SK-N-SH treated with all-trans-retinoic acid at 6 μM for 48 hours (cell line): ENCODE measurements around the gene TICAM1.
"Not testable (repeated sequence)": the region's sequence is repeated elsewhere in the genome, so short reads cannot be mapped to it uniquely, and the experiment has no call there.

ENCODE experiments used
- ATAC-seq: fragments of 200-7000 bp; cut with Tn5 transposase; 3 replicates; pipeline ENCODE4 v1.9.1; 2020; ENCODE audit warnings: mild to moderate bottlenecking, moderate library complexity
- ARNTL ChIP-seq: fragments of 450-650 bp; formaldehyde crosslinking; IDR thresholded peaks from 2 replicates; pipeline ENCODE4 v1.5.0; 2020; ENCODE audit warnings: low read depth, mild to moderate bottlenecking, moderate library complexity, borderline replicate concordance
- BACH2 ChIP-seq: fragments of 250-450 bp; sonication (Bioruptor Pico); IDR thresholded peaks from 2 replicates; pipeline ENCODE4 v1.9.0; 2021; ENCODE audit warnings: mild to moderate bottlenecking, borderline replicate concordance
- CREB5 ChIP-seq: fragments of 250-450 bp; sonication (Bioruptor Pico); IDR thresholded peaks from 2 replicates; pipeline ENCODE4 v1.5.1; 2020; ENCODE audit warnings: low read depth, mild to moderate bottlenecking, moderate library complexity
- CSDC2 ChIP-seq: fragments of 250-450 bp; sonication (Bioruptor Pico); IDR thresholded peaks from 2 replicates; pipeline ENCODE4 v1.5.0; 2020; ENCODE audit warnings: mild to moderate bottlenecking, moderate library complexity
- CSRNP3 ChIP-seq: fragments of 250-450 bp; sonication (Bioruptor Pico); IDR thresholded peaks from 2 replicates; pipeline ENCODE4 v1.5.1; 2021; ENCODE audit warnings: mild to moderate bottlenecking, moderate library complexity
- ESRRG ChIP-seq: fragments of 250-450 bp; sonication (Bioruptor Pico); IDR thresholded peaks from 2 replicates; pipeline ENCODE4 v1.6.1; 2021; ENCODE audit warnings: mild to moderate bottlenecking
- GLIS3 ChIP-seq: fragments of 250-450 bp; sonication (Bioruptor Pico); IDR thresholded peaks from 2 replicates; pipeline ENCODE4 v1.5.0; 2020; ENCODE audit warnings: mild to moderate bottlenecking, moderate library complexity
- ISL1 ChIP-seq: fragments of 250-450 bp; sonication (Bioruptor Pico); IDR thresholded peaks from 2 replicates; pipeline ENCODE4 v2.1.2; 2022; ENCODE audit warnings: mild to moderate bottlenecking, moderate library complexity
- OSR1 ChIP-seq: fragments of 250-450 bp; sonication (Bioruptor Pico); IDR thresholded peaks from 2 replicates; pipeline ENCODE4 v1.8.0; 2022; ENCODE audit warnings: moderate library complexity, mild to moderate bottlenecking, inconsistent platforms
- PATZ1 ChIP-seq: fragments of 250-450 bp; sonication (Bioruptor Pico); IDR thresholded peaks from 2 replicates; pipeline ENCODE4 v1.8.0; 2020; ENCODE audit warnings: mild to moderate bottlenecking, moderate library complexity, borderline replicate concordance
- POU6F1 ChIP-seq: fragments of 250-450 bp; sonication (Bioruptor Pico); IDR thresholded peaks from 2 replicates; pipeline ENCODE4 v1.8.0; 2021; ENCODE audit warnings: low read depth, mild to moderate bottlenecking, moderate library complexity, borderline replicate concordance
- PPARA ChIP-seq: fragments of 250-450 bp; sonication (Bioruptor Pico); IDR thresholded peaks from 2 replicates; pipeline ENCODE4 v1.5.0; 2020; ENCODE audit warnings: mild to moderate bottlenecking, borderline replicate concordance
- RARB ChIP-seq: fragments of 250-450 bp; sonication (Bioruptor Pico); IDR thresholded peaks from 2 replicates; pipeline ENCODE4 v1.8.0; 2021; ENCODE audit warnings: mild to moderate bottlenecking, moderate library complexity
- SNAI2 ChIP-seq: fragments of 250-450 bp; sonication (Bioruptor Pico); IDR thresholded peaks from 2 replicates; pipeline ENCODE4 v1.5.0; 2020; ENCODE audit warnings: mild to moderate bottlenecking, moderate library complexity
- TCF4 ChIP-seq: fragments of 250-450 bp; sonication (Bioruptor Pico); IDR thresholded peaks from 2 replicates; pipeline ENCODE4 v1.8.0; 2021; ENCODE audit warnings: mild to moderate bottlenecking, moderate library complexity, borderline replicate concordance
- TSHZ2 ChIP-seq: fragments of 250-450 bp; sonication (Bioruptor Pico); IDR thresholded peaks from 2 replicates; pipeline ENCODE4 v1.5.0; 2020; ENCODE audit warnings: mild to moderate bottlenecking, moderate library complexity
- ZC3H10 ChIP-seq: fragments of 250-450 bp; sonication (Bioruptor Pico); IDR thresholded peaks from 2 replicates; pipeline ENCODE4 v1.5.1; 2021; ENCODE audit warnings: mild to moderate bottlenecking, moderate library complexity
- ZFP3 ChIP-seq: fragments of 250-450 bp; sonication (Bioruptor Pico); IDR thresholded peaks from 2 replicates; pipeline ENCODE4 v1.5.0; 2020; ENCODE audit warnings: mild to moderate bottlenecking, moderate library complexity
- ZFP30 ChIP-seq: fragments of 450-650 bp; formaldehyde crosslinking; IDR thresholded peaks from 2 replicates; pipeline ENCODE4 v1.5.0; 2022; ENCODE audit warnings: mild to moderate bottlenecking, moderate library complexity
- ZNF565 ChIP-seq: fragments of 450-650 bp; formaldehyde crosslinking; conservative IDR thresholded peaks from 2 replicates; pipeline ENCODE4 v1.5.0; 2020; ENCODE audit warnings: low read depth, mild to moderate bottlenecking, moderate library complexity
- ZNF8 ChIP-seq: fragments of 450-650 bp; formaldehyde crosslinking; IDR thresholded peaks from 2 replicates; pipeline ENCODE4 v1.5.0; 2020; ENCODE audit warnings: mild to moderate bottlenecking, moderate library complexity

TICAM1 gene

GRCh38 chr19:4791183-4792018 is 40.1 kb downstream of the TICAM1 start, which contains the start of gene FEM1A (continued):
- no peak for TF ChIP-seq ESRRG
- no peak for TF ChIP-seq ARNTL (CRISPR knock-in tag)

GRCh38 chr19:4786412-4787016 is 45.0 kb downstream of the TICAM1 start:
- not testable (repeated sequence) for ATAC-seq

- ATAC-seq = no peak
- TF ChIP-seq ESRRG (no peak), POU6F1 (CRISPR knock-in tag) (no peak), ZNF565 (no peak), TCF4 (no peak), ISL1 (CRISPR knock-in tag) (no peak), RARB (no peak), TSHZ2 (CRISPR knock-in tag) (no peak), OSR1 (no peak), CSRNP3 (CRISPR knock-in tag) (no peak), CSDC2 (CRISPR knock-in tag) (no peak), CREB5 (no peak), SNAI2 (no peak), GLIS3 (CRISPR knock-in tag) (no peak), PATZ1 (no peak), BACH2 (CRISPR knock-in tag) (no peak), ZNF8 (CRISPR knock-in tag) (no peak), ZC3H10 (CRISPR knock-in tag) (no peak), ZFP3 (no peak)
Observed at GRCh38 chr19:4781801-4782200, 49.7 kb downstream of the TICAM1 start.

GRCh38 chr19:4780860-4781259 is 50.7 kb downstream of the TICAM1 start:
- ATAC-seq = no peak
- TF ChIP-seq ISL1 (CRISPR knock-in tag) = no peak
- no peak for TF ChIP-seq BACH2 (CRISPR knock-in tag)
- no peak for TF ChIP-seq OSR1
- no peak for TF ChIP-seq ZNF8 (CRISPR knock-in tag)
- TF ChIP-seq PPARA (CRISPR knock-in tag) = no peak
- TF ChIP-seq TCF4 = no peak
- peak; percentile 93 for TF ChIP-seq ZNF565
- no peak for TF ChIP-seq ZFP30

GRCh38 chr19:4778124-4778523 is 53.4 kb downstream of the TICAM1 start:
- not testable (repeated sequence) for ATAC-seq
